ENCODE results near the gene CSNK2A1. TPM values are rescaled to one million over a fixed set of nuclear protein-coding genes. Genes with fewer than 3 reads are reported as not detected.
"Not testable (repeated sequence)": the region's sequence is repeated elsewhere in the genome, so short reads cannot be mapped to it uniquely, and the experiment has no call there.

The CSNK2A1 gene
- total and polyA plus RNA-seq, 2 experiments from 2014 or later = 85.1 to 244 TPM

- H3K79me2 ChIP-seq (replicated peaks; ENCODE audit: insufficient read depth) = peaks cover 61% of the 10 kb centered on the region
- H3K4me1 ChIP-seq (ENCODE audit: insufficient read depth) = not testable (repeated sequence)
Observed at GRCh38 chr20:452021-452420, 91.6 kb downstream of the CSNK2A1 start.

GRCh38 chr20:445514-446336 is 97.9 kb downstream of the CSNK2A1 start:
- peaks cover 28% of the 10 kb centered on the region for H3K79me2 ChIP-seq (replicated peaks; ENCODE audit: insufficient read depth)
- no peak overlapping the region for H3K4me2 ChIP-seq
- no peak overlapping the region for H3K4me3 Mint-ChIP-seq
- H3K36me3 ChIP-seq (ENCODE audit: insufficient read depth) = peaks cover 22% of the 10 kb centered on the region; the same call in 1 of the 2 replicates
- ATAC-seq (no peak), DNase-seq (ENCODE audit: low spot score) (no peak)
- no peak overlapping the region for H2AFZ ChIP-seq
- peaks cover 40% of the 10 kb centered on the region for H3K36me3 Mint-ChIP-seq (ENCODE audit: low read depth)
- H3K4me1 ChIP-seq (ENCODE audit: insufficient read depth) = 0 out of 2 replicates have a peak, but pooled peaks cover 6% of the 10 kb centered on the region
- no peaks in the 10 kb centered on the region for H3F3A ChIP-seq (replicated peaks; ENCODE audit: low read depth)
- H3K4me1 Mint-ChIP-seq = peaks cover 8% of the 10 kb centered on the region
- H3K27me3 Mint-ChIP-seq (ENCODE audit: insufficient read depth, low read depth, poor library complexity) = peaks cover 7% of the 10 kb centered on the region
- H3K9me2 ChIP-seq (ENCODE audit: insufficient read depth) = no peaks in the 10 kb centered on the region
- no peaks in the 10 kb centered on the region for H3K27me3 ChIP-seq (ENCODE audit: insufficient read depth)
- no peaks in the 10 kb centered on the region for H3K9me3 Mint-ChIP-seq
- H4K20me1 ChIP-seq (replicated peaks; ENCODE audit: insufficient read depth) = peaks cover 38% of the 10 kb centered on the region
- H3K27ac ChIP-seq (ENCODE audit: low read depth) = no peak overlapping the region
- H3K27ac Mint-ChIP-seq = peak overlapping the region; percentile 57; the same call in 1 of the 2 replicates
- no peak overlapping the region for H3K4me3 ChIP-seq
- TF ChIP-seq NANOG (IDR thresholded peaks at IDR 0.05; ENCODE audit: borderline replicate concordance) = no peak
- TF ChIP-seq ZNF114 (CRISPR knock-in tag; IDR thresholded peaks at IDR 0.05) = no peak
- TF ChIP-seq CTCF (conservative IDR thresholded peaks at IDR 0.05; ENCODE audit: low read depth in 2 of 2) = no peak
- TF ChIP-seq JUNB (IDR thresholded peaks at IDR 0.05; ENCODE audit: unreplicated experiment) = no peak
- TF ChIP-seq STAT1 (IDR thresholded peaks at IDR 0.05; ENCODE audit: unreplicated experiment) = no peak
- TF ChIP-seq ETS1 (IDR thresholded peaks at IDR 0.05) = no peak
- TF ChIP-seq REST (IDR thresholded peaks at IDR 0.05; ENCODE audit: unreplicated experiment) = no peak
- TF ChIP-seq ZNF462 (CRISPR knock-in tag; IDR thresholded peaks at IDR 0.05) = no peak

More at GRCh38 chr20:452021-452420, 91.6 kb downstream of the CSNK2A1 start:
- not testable (repeated sequence) for H3K27ac Mint-ChIP-seq; H3K27me3 Mint-ChIP-seq (ENCODE audit: insufficient read depth, low read depth, poor library complexity); H3K36me3 Mint-ChIP-seq (ENCODE audit: low read depth); H3K4me3 ChIP-seq; H3K9me2 ChIP-seq (ENCODE audit: insufficient read depth); H3K9me3 Mint-ChIP-seq; H3K27ac ChIP-seq (ENCODE audit: low read depth); H3K27me3 ChIP-seq (ENCODE audit: insufficient read depth); H2AFZ ChIP-seq; DNase-seq (ENCODE audit: low spot score); H3K36me3 ChIP-seq (ENCODE audit: insufficient read depth); ATAC-seq; H3K4me1 Mint-ChIP-seq; H3K4me2 ChIP-seq; H3K4me3 Mint-ChIP-seq; H3F3A ChIP-seq (replicated peaks; ENCODE audit: low read depth)
- peaks cover 31% of the 10 kb centered on the region for H4K20me1 ChIP-seq (replicated peaks; ENCODE audit: insufficient read depth)
